NT2/D1 (cell line): ENCODE measurements around the gene PRRT3.

Source experiments
- DNase-seq: peaks from one replicate; pipeline ENCODE4 v3.0.0-alpha.2; 2011; ENCODE audit warnings: low read depth, low spot score
- H3K27me3 ChIP-seq: 2 replicates; pipeline ENCODE4 v1.6.0; 2011; ENCODE audit warnings: mild to moderate bottlenecking; ENCODE audit not compliant: insufficient read length, insufficient read depth
- H3K36me3 ChIP-seq: 2 replicates; pipeline ENCODE4 v1.6.1; 2011; ENCODE audit warnings: mild to moderate bottlenecking, low read length, mixed read lengths; ENCODE audit not compliant: insufficient read depth, insufficient read length
- H3K4me1 ChIP-seq: 2 replicates; pipeline ENCODE4 v1.5.1; 2011; ENCODE audit not compliant: insufficient read depth, insufficient read length
- H3K4me3 ChIP-seq: 2 replicates; pipeline ENCODE4 v1.5.1; 2011; ENCODE audit warnings: low read depth; ENCODE audit not compliant: insufficient read length
- H3K9ac ChIP-seq: 2 replicates; pipeline ENCODE4 v1.6.0; 2011; ENCODE audit warnings: low read depth; ENCODE audit not compliant: insufficient read length
- H3K9me3 ChIP-seq: 2 replicates; pipeline ENCODE4 v1.5.1; 2011; ENCODE audit warnings: mild to moderate bottlenecking, low read length; ENCODE audit not compliant: insufficient read depth
- SUZ12 ChIP-seq: IDR thresholded peaks from 2 replicates; pipeline ENCODE4 v1.6.1; 2011; ENCODE audit not compliant: insufficient read length, insufficient read depth; ENCODE audit errors: extremely low read depth
- YY1 ChIP-seq: IDR thresholded peaks from 2 replicates; pipeline ENCODE4 v1.6.1; 2011; ENCODE audit not compliant: insufficient read length, insufficient read depth
- ZNF274 ChIP-seq: IDR thresholded peaks from 2 replicates; pipeline ENCODE4 v1.6.1; 2011; ENCODE audit warnings: mild to moderate bottlenecking, low read depth, low read length

Gene PRRT3

DNA sequence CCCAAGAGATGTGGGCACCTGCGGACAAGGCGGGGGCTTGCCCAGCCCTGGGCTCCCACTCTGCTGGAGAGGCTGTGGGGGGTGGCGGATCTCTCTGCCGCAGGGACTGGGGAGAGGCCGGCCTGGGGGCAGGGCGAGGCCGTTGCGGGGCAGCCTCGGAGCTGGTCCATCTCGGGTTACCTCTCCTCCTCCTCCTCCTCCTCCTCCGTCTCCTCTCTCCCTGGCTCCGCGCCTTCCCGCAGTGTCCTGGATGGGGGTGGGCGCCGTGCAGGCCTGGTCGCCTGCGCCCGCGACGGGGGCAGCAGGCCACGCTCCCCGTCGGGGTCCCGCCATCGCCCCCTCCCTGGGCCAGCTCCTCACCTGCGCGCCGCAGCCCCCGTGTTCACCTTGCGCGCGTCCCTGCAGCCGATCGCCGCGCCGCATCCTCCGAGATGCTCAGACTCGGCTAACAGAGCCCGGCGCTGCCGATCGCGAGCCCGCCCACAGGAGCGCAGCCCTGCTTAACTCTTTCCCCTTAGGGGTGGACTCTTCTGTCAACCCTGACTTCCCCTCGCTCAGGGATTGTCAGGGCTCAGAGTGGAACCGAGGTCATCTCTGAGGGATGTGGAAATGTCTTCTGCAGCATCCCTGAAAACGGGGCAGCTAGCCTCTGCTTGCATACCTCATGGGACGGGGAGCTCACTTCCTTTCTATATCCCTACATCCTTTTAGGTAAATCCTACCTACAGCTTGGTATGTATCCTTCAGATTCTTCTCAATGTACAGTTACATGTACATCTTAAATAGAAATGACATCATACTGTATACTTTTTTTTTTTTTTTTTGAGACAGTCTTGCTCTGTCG is at the start of gene PRRT3:
Gene PRRT3, minus strand, starts transcription at position 447 of the 844 bp plus-strand sequence. CDS start 2,293 bp downstream, outside the sequence.
- Histone ChIP-seq H3K9ac (peak within 1 kb of the TSS; percentile 82), H3K4me1 (peaks cover 22% of the 10 kb centered on the region), H3K4me3 (peak within 1 kb of the TSS; percentile 78), H3K9me3 (no peaks in the 10 kb centered on the region), H3K27me3 (no peaks in the 10 kb centered on the region), H3K36me3 (peaks cover 6% of the 10 kb centered on the region)
- TF ChIP-seq ZNF274: no peak
- TF ChIP-seq YY1: no peak
- TF ChIP-seq SUZ12: no peak
- DNase-seq: peak; percentile 50

DNA sequence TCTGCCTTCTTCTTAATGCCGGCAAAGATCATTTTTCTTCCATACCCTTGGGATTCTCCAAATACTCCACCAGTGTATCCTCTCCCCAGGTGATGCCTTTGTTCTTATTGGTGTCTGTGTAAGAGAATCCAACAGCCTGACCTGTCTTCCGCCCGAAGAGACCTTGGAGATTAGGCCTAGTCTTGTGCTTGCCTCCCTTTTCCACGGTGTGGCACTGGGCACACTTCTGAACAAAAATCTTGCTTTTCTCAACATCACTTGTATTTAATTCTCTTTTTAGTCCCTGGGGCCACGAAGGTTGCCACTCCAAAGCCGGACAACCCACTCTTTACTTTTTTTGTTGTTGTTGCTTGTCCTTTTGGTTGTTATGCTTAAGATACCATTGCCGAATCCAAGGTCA is 48.5 kb upstream of the PRRT3 start:
- Histone ChIP-seq H3K4me1 (no peaks in the 10 kb centered on the region), H3K9me3 (no peaks in the 10 kb centered on the region), H3K9ac (no peak overlapping the region), H3K4me3 (no peak overlapping the region), H3K27me3 (no peaks in the 10 kb centered on the region), H3K36me3 (peaks cover 76% of the 10 kb centered on the region)
- DNase-seq: no peak
- no peak for TF ChIP-seq ZNF274

DNA sequence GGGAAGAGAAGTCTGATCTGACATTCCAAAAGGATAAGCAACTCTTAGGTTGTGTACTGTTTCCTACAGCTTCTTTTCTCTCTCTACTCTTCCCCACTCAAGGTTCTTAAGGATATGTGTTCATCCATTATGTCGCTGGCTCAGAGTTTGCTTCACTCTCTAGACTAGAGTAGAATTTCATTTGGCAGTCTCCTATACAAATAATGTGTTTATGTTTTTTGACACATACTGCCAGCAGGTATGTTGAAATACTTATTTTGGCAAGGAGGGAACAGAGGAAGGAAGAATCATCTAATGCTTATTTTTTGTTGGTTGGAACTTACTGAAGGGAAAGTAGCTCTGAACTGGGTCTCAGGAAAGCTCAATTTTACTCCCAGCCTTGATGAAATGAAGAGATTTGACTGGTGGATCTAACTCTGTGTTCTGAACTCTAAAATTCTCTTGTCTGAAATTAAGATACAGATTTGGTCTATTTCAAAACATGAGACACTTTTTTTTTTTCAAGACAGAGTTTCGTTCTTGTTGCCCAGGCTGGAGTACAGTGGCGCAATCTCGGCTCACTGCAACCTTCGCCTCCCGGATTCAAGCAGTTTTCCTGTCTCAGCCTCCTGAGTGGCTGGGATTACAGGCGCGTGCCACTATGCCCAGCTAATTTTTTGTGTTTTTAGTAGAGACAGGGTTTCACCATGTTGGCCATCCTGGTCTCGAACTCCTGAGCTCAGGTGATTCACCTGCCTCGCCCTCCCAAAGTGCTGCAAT is 42.1 kb upstream of the PRRT3 start:
- Histone ChIP-seq H3K4me1 (no peaks in the 10 kb centered on the region), H3K9me3 (no peaks in the 10 kb centered on the region), H3K36me3 (peaks cover 59% of the 10 kb centered on the region), H3K9ac (no peak overlapping the region), H3K4me3 (no peak overlapping the region), H3K27me3 (no peaks in the 10 kb centered on the region)
- no peak for DNase-seq
- TF ChIP-seq SUZ12 (no peak), ZNF274 (no peak), YY1 (no peak)

DNA sequence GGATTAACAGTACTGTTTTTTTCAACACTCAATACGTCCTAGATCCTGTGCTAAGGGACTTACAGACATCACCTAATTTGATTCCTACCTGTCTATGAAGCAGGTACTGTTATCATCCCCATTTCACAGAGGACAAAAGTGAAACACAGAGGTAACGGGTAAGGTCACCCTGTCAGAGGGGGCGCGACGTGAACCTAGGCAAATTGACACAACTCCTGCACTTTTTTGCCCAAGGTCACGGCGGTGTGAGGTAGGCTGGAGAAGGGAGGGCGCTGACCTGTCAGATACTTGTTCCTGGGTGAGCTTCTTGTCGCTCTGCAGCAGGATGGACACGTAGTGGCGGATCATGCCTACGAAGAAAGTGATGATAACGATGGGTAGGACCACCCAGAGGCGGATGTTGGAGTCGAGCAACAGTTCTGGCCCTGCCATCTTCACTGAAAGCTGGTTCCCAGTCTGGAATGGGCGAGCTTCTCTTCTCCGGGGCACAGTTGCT is 34.1 kb upstream of the PRRT3 start:
- Histone ChIP-seq H3K4me1 (no peaks in the 10 kb centered on the region), H3K4me3 (peak overlapping the region; percentile 100), H3K9me3 (no peaks in the 10 kb centered on the region), H3K9ac (peak overlapping the region; percentile 99), H3K27me3 (no peaks in the 10 kb centered on the region), H3K36me3 (peaks cover 57% of the 10 kb centered on the region)
- no peak for TF ChIP-seq SUZ12
- no peak for DNase-seq

DNA sequence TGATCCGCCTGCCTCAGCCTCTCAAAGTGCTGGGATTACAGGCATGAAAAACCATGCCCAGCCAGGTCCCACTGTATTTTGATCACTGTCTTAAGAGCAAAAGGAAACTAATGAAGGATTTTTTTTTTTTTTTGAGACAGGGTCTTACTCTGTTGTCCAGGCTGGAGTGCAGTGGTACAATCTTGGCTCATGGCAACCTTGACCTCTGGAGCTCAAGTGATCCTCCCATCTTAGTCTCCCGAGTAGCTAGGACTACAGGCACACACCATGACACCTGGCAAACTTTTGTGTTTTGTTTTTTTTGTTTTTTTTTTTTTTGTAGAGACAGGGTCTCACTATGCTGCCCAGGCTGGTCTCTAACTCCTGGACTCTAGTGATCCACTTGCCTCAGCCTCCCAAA is 28.0 kb upstream of the PRRT3 start:
- Histone ChIP-seq H3K36me3 (peaks cover 67% of the 10 kb centered on the region), H3K4me3 (no peak overlapping the region), H3K27me3 (no peaks in the 10 kb centered on the region), H3K4me1 (no peaks in the 10 kb centered on the region), H3K9ac (no peak overlapping the region), H3K9me3 (no peaks in the 10 kb centered on the region)
- no peak for DNase-seq
- TF ChIP-seq ZNF274 (no peak), SUZ12 (no peak), YY1 (no peak)

DNA sequence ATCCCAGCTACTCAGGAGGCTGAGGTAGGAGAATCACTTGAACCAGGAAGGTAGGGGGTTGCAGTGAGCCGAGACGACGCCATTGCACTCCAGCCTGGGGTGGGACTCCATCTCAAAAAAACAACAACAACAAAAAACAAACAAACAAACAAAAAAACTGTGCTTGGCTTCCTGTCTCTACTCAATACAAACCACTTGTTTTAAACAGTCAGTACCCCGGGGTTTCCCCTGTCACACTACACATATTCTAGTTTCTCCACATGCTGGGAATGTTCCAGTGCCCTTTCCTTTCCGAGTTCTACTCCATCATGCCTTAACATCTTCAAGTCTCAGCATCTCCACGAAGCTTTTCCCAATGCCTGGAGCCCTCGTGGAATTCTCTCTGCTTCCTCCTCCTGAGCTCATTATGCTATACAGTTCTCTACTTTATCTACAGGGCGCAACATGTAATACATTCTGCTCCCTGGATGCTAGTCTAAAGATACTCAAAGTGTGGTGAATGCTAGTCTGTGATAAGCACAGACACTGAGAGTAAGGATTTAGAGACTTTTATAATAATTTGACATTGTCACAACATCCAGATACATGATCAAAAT is 26.6 kb upstream of the PRRT3 start:
- TF ChIP-seq SUZ12 (no peak), ZNF274 (no peak), YY1 (no peak)
- Histone ChIP-seq H3K36me3 (peaks cover 68% of the 10 kb centered on the region), H3K9me3 (no peaks in the 10 kb centered on the region), H3K4me3 (no peak overlapping the region), H3K9ac (no peak overlapping the region), H3K4me1 (no peaks in the 10 kb centered on the region), H3K27me3 (no peaks in the 10 kb centered on the region)
- no peak for DNase-seq

DNA sequence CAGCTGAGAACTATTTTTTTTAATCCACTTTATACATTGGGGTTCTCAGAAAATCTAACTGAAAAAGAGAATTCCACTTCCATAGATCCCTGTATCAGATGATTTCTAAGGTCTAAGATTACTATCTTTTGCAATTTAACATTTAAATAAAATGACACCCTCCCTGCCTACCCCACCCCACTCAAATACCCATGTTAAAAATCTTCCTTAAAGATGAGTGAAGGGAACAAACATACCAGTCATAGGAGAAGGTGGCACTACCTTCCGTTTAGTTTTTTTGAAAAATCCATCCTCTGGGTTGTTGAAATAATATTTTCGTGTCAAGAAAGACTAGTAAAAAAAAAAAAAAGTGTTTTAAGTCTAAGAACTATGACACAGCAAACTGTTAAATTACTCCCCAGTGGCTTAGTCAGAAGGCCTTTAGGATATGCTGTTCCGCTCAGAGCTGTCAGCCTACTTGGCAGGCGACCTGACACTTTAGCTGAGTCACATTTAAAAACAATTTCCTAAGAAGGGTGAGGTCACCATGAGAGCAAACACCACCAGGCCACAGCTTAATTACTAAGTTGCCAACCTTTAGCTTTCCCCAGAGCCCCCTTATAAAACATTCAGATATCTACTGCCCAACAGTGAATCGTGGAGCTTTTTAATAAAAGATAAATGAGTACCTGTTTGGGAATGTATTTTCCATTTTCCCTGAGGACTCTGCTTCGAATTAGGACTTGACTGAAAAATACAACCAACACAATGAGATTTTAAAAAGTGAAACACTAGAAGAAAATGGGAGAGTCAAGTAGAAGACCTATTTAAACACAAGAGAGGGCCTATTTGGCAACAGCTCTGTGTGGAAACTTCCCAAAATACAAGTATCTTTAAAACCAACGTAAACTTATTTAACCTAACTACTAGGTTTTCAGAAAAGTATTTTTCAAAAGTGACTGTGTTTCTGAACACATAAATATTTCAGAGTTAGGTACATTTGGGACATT is 24.8 kb upstream of the PRRT3 start:
- no peak overlapping the region for H3K4me3 ChIP-seq
- no peak for DNase-seq
- H3K4me1 ChIP-seq: no peaks in the 10 kb centered on the region
- H3K27me3 ChIP-seq: no peaks in the 10 kb centered on the region
- TF ChIP-seq SUZ12: no peak
- no peak for TF ChIP-seq YY1
- TF ChIP-seq ZNF274: no peak
- H3K36me3 ChIP-seq: peaks cover 64% of the 10 kb centered on the region
- no peak overlapping the region for H3K9ac ChIP-seq
- no peaks in the 10 kb centered on the region for H3K9me3 ChIP-seq
